Left renal cortex interstitium (tissue), 4 donors: ENCODE results near the gene GPR15. TPM values are rescaled to one million over a fixed set of nuclear protein-coding genes. Genes with fewer than 3 reads are reported as not detected.

Experiments
- DNase-seq, 4 donors: peaks; one replicate each; pipeline ENCODE4 v3.0.0-alpha.2; 2013; ENCODE audit warnings: low read depth in 4 of 4, low spot score in 2 of 4, missing footprints in 1 of 4
- polyA plus RNA-seq, 4 donors: library from polyadenylated mRNA; unstranded; fragments of 120-200 nt; gene quantifications; one replicate each; pipeline ENCODE4 v1.2.1, GENCODE V29; 2013; ENCODE audit not compliant: insufficient read length in 4 of 4

GPR15 gene
- polyA plus RNA-seq, 4 donors = not detected

DNA sequence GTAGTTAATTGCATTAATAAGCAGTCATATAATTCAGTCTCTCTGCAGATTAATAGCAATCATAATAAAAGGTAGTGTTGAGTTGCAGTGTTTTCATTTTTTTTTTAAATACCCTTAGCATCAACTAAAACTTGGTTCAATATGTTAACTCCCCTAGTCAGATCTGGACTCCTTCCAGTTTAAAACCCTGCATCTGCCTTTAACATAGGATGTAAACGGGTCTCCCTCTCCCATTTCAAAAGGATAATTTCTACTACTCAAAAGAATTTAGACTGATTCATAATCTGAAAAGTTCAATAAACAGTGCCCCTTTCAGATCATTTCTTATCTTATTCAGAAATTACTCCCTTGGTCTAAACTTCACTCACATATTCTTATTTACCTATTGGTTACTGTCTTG is 50.3 kb downstream of the GPR15 start:
- DNase-seq = no peak

DNA sequence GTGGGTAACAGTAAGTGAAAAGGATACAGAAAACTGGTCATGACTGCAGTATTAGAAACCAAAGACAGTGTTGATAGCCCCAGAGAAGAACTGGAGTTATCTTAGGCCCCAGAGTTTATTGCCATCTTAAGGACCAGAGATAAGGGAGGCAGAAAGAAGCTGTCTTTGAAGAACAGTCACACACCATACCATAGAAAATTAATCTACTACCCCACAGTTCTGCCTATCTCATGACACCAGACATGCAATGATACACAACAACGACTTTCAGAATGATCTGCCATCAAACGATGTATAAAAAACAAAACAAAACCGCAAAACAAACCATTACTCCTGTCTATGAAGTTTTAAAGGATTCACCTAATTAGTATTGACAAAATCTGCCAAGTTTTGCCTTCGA is 52.0 kb downstream of the GPR15 start:
- no peak for DNase-seq

Other genes starting within 250 kb of the GPR15 start
- gene OR5H2, start 249.5 kb upstream of the GPR15 start, polyA plus RNA-seq = not detected
- gene OR5K4, start 178.1 kb upstream of the GPR15 start, polyA plus RNA-seq = not detected
- gene OR5K3, start 141.3 kb upstream of the GPR15 start, polyA plus RNA-seq = not detected
- gene OR5K1, start 68.8 kb upstream of the GPR15 start, polyA plus RNA-seq = not detected
- under 1 TPM in 3 of 4 donors, not detected in 1; 0.16 to 0.98 (median 0.18) TPM for gene OR5K2, start 34.3 kb upstream of the GPR15 start, polyA plus RNA-seq
- 100 to 1,000 TPM; 139 to 181 (median 158) TPM for gene CLDND1, start 9.1 kb upstream of the GPR15 start, polyA plus RNA-seq
- 10 to 100 TPM; 22.2 to 28.6 (median 23.5) TPM for gene CPOX, start 61.6 kb downstream of the GPR15 start, polyA plus RNA-seq
- gene ST3GAL6, start 231.4 kb downstream of the GPR15 start, polyA plus RNA-seq = 10 to 100 TPM; 64.7 to 94.6 (median 66.4) TPM